Neural cell (in vitro differentiated cells): ENCODE measurements around the gene ARMH1.

Experiments
- CTCF ChIP-seq: fragments of 450-650 bp; IDR thresholded peaks from 2 replicates; pipeline ENCODE4 v1.5.1; 2014; ENCODE audit warnings: antibody characterized with exemption, mild to moderate bottlenecking, moderate library complexity; ENCODE audit not compliant: poor library complexity, severe bottlenecking
- EP300 ChIP-seq: fragments of 450-650 bp; conservative IDR thresholded peaks from 2 replicates; pipeline ENCODE4 v1.6.1; 2014; ENCODE audit warnings: antibody characterized with exemption, mild to moderate bottlenecking, moderate library complexity; ENCODE audit not compliant: poor library complexity, severe bottlenecking
- EZH2 ChIP-seq: fragments of 200-600, 300-800 bp; shearing (Covaris generic), sonication (generic); IDR thresholded peaks from 2 replicates; pipeline ENCODE4 v1.6.1; 2014; ENCODE audit warnings: antibody characterized with exemption, low read length, borderline replicate concordance, mild to moderate bottlenecking; ENCODE audit not compliant: insufficient read depth, poor library complexity, severe bottlenecking
- MXI1 ChIP-seq: fragments of 450-650 bp; conservative IDR thresholded peaks from 2 replicates; pipeline ENCODE4 v1.6.1; 2014; ENCODE audit warnings: antibody characterized with exemption, mild to moderate bottlenecking; ENCODE audit not compliant: poor library complexity, severe bottlenecking
- POLR2AphosphoS5 ChIP-seq: IDR thresholded peaks from 2 replicates; pipeline ENCODE4 v1.6.1; 2012
- RAD21 ChIP-seq: fragments of 450-650 bp; conservative IDR thresholded peaks from 2 replicates; pipeline ENCODE4 v1.6.1; 2014; ENCODE audit warnings: antibody characterized with exemption, mild to moderate bottlenecking, moderate library complexity
- SMC3 ChIP-seq: fragments of 450-650 bp; conservative IDR thresholded peaks from 2 replicates; pipeline ENCODE4 v1.6.1; 2014; ENCODE audit warnings: antibody characterized with exemption, mild to moderate bottlenecking, moderate library complexity; ENCODE audit not compliant: poor library complexity
- TAF1 ChIP-seq: IDR thresholded peaks from 2 replicates; pipeline ENCODE4 v1.6.1; 2012; ENCODE audit warnings: low read depth
- TF ChIP-seq, protein P1 (sequence below): IDR thresholded peaks from 2 replicates; pipeline ENCODE4 v1.6.1; 2012; ENCODE audit warnings: borderline replicate concordance

DNA sequence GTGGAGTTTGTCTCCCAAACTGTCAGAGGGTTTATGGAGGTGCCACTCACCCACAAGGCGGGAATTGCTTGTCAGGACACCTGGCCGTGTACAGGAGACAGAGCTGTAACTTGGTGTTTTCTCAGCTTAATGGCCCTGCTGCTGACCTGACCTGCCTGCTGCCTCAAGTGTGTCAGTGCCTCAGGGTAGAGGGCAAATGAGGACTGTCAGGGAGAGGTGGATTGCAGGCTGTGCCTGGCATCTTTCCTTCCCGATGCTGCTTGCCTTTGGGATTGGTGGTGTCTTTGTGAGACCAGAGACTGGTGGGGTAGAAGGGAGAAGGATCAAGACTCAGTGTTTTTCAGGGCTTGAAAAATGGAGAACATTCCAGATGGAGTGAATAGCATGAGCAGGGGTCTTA, 31.6 kb upstream of the ARMH1 start:
- TF ChIP-seq CTCF (no peak), TAF1 (no peak), EZH2 (no peak), MXI1 (no peak), POLR2AphosphoS5 (no peak), EP300 (no peak), RAD21 (no peak), SMC3 (no peak)
- TF ChIP-seq, protein P1, sequence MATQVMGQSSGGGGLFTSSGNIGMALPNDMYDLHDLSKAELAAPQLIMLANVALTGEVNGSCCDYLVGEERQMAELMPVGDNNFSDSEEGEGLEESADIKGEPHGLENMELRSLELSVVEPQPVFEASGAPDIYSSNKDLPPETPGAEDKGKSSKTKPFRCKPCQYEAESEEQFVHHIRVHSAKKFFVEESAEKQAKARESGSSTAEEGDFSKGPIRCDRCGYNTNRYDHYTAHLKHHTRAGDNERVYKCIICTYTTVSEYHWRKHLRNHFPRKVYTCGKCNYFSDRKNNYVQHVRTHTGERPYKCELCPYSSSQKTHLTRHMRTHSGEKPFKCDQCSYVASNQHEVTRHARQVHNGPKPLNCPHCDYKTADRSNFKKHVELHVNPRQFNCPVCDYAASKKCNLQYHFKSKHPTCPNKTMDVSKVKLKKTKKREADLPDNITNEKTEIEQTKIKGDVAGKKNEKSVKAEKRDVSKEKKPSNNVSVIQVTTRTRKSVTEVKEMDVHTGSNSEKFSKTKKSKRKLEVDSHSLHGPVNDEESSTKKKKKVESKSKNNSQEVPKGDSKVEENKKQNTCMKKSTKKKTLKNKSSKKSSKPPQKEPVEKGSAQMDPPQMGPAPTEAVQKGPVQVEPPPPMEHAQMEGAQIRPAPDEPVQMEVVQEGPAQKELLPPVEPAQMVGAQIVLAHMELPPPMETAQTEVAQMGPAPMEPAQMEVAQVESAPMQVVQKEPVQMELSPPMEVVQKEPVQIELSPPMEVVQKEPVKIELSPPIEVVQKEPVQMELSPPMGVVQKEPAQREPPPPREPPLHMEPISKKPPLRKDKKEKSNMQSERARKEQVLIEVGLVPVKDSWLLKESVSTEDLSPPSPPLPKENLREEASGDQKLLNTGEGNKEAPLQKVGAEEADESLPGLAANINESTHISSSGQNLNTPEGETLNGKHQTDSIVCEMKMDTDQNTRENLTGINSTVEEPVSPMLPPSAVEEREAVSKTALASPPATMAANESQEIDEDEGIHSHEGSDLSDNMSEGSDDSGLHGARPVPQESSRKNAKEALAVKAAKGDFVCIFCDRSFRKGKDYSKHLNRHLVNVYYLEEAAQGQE = no peak
